Activated T-helper 9 cell treated with anti-CD3 and anti-CD28 coated beads, Interleukin-2, amount 50 U/mL, for 16 hours (primary cell): ENCODE measurements around the gene TRAF3.
"Not testable (repeated sequence)": the region's sequence is repeated elsewhere in the genome, so short reads cannot be mapped to it uniquely, and the experiment has no call there.

Experiments
- DNase-seq: peaks from one replicate; pipeline ENCODE4 v3.0.0-alpha.2; 2020; ENCODE audit warnings: low read depth

Gene TRAF3

DNA sequence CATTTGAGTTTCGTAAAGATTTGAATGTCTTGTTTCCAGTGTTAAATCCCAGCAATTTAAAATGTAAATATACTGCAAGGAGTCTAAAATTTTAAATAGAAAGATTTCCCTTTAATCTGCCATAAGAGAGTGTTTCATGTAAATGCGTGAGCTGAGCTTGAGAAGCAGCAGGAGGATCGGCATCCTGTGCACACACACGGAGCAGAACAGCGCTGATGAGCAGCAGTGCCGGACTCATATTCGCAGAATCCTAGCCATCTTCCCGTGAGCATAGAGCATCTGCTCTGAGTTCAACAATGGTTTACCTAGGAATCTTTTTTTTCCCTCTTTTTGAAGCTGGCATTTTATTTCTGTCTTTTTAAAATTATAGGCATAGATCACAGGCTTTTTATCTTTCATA lies 115.4 kb downstream of the TRAF3 start:
- no peak for DNase-seq

DNA sequence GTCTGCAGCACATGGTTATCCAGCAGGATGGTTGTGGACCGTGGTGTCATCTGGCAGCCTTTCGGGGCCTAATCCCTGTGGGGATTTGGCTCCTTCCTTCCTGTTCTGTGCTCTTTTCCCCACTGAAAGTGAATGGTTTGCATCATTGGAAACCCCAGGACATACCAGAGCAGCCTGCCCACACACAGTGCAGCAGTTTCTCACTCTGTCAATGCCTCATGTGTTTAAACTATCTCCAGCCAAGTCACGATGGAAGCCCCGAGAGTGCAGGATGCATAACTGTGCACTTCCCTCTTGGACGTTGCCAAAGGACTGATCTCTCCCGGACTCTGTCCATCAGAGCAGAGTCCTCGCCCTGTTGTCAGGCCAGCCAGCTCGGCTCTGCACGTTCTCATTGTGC lies 116.2 kb downstream of the TRAF3 start:
- no peak for DNase-seq

DNA sequence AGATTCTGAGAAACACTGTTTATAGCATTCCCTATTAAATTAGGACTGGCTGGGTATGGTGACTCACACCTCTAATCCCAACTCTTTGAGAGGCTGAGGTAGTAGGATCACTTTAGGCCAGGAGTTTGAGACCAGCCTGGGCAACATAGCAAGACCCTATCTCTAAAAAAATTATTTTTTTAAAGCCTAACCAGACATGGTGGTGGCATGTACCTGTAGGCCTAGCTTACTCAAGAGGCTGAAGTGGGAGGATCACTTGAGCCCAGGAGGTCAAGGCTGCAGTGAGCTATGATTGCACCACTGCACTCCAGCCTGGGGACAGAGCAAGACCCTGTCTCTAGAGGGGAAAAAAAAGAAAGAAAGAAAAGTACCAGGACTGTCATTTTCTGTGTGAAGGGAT lies 119.5 kb downstream of the TRAF3 start:
- DNase-seq, result not testable (repeated sequence)

DNA sequence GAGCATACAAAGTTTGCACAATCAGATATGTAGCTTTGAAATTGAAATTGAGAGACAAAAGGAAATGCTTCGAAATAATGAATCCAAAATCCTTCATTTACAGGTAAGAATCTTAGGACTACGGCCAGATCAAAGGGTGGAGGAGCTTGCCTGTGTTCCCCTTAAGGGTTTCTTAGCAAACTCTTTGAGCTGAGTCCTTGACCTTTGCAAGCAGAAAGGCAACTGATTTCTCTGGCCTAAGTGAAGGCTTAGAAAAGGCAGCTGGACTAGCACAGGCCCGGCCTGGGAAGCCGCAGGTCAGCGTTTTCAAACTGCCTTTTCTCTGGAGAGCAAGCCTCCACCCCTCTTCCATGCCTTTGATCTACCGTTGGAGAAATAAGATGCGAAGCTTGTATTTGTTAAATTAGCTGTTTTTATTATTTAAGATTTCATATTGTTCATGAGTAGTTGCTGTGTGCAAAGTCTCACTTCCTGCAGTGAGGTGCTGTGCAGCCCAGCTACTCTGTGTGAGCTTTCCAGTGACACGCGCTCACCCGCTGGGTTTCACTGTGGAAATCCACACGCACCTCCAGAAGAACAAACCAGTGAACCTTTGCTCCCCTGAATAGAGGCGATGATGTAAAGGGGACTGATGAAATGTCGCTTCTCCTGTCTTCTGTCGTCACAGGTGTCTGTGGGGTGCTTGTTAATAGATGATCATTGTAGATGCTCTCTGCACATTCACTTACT lies 120.2 kb downstream of the TRAF3 start:
- no peak for DNase-seq

DNA sequence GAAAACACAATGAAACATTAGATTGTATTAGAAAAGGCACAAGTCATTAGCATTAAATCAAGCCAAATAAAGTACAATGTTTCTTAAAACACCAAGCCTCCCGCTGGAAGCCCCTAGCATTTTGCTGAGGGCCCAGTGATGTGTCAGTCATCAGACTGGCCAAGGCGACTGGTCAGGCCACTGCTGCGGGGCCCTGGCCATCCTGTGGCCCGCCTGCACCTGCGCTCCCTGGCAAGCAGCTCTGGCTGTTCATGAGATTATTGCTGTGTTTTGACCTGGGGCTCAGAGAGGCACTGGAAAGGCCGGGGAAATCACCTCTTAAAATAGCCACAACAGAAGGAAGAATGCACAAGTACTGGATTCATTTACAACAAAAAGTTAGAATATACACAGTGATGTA lies 121.0 kb downstream of the TRAF3 start:
- no peak for DNase-seq

DNA sequence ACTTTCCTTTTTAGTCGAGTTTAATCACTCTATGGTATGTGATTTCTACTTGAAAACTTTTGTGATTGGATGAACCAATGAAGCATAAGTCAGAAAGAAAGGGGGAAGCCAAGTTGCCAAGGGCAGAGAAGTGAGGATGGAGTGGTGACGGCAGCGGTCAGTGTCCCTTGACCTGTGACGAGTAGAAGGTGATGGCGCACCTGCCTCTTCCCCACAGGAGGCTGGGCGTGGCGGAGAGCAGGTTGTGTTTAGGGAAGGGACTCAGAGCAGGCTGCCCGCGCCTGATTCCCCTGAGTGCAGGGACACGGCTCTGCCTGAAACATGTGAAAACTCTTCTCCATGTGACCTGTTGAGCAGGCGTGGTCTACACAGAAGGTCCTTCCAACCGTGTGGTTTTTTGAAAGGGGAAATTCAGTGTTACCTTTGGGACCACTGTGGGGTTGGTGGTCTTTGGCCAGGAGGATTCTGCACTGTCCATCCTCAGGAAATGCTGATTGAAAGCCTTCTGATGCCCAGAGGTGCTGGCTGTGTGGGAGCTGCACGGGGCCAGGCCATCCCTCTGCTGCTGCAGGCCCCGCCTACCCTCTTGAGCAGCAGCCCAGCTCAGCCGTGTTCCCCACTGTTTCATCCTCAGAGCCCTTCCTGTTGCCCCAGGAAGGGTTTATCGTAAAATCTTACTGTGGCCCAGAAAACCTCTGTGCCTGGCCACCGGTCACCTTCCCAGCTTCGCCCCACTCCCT lies 121.7 kb downstream of the TRAF3 start:
- no peak for DNase-seq

DNA sequence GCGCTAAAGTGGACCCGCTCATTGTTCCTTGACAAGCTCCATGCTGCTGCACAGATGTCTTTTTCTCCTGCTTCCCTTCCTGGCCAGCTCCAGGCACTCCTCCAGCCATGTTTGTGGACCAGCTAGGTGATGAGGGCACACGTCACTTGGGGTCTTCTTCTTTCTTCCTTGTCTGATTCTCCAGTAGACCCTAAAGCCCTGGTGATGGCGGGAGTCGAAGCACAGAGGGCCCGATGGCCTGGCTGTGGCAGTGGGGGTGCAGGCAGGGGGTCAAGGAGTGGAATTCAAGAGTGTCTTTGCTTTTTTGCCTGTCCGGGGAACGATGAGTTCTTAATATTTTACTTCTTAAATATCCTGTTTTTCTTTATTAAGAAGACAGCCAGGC lies 122.3 kb downstream of the TRAF3 start:
- no peak for DNase-seq

DNA sequence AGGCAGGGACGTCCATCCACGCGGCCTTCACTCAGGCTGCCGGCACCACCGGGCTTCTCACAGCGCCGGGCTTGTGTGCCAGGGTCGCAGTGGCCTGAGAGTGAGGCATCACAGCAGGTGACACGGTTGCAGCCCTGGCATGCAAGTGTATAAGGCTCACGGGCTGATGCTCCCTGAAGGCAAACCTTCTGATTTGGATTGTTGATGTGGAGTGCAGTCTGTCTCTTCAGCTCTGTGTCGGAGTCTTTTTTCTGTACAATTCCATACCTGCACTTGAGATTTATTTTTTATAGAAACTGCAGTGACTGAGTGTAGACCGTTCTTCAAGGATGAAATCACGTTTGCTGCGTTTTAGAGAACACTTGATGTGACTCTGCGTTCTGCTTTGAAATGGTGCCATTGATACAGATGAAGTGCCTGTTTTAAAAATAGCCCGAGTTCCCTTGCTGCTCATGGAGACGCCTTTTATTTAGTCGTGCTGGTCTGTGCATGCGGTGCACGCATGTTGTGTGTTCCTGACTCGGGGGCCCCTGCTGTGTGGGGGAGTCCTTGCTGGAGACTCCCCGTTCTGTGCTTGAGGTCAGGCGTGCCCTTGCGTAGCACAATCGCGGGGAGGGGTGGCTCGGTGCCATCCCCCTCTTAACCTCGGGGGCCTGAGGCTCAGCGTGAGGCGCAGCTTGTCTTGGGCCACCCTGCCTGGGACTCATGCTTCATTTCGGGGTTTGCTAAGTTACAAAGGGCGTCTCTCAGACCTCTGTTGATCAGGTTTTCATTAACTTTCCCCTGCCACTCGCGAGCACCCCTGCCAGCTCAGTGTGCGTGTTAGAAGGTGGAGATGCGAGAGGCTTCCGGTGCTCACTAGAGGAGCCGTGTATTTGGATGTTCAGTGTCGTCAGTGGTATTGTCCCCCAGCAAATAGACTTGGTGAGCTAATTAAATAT lies 123.7 kb downstream of the TRAF3 start:
- no peak for DNase-seq

DNA sequence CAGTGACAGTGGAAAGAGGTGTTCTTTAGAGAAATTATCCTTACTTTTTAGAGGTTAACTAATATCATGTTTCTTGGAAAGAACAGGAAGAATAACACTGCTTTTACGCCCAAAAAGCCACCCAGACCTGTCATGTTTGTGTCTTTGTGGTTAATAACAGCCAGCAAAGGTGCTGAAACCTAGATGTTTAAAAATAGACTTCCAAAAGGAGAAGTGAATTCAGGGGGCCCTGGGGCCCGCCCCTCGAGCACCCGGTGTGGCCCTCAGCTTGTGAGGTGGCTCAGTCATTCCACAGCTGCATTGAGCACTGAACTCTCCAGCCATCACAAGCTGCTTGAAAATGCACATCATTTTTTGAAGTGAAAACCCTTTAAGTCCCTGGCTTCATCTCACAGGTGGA lies 124.4 kb downstream of the TRAF3 start:
- DNase-seq, result no peak

DNA sequence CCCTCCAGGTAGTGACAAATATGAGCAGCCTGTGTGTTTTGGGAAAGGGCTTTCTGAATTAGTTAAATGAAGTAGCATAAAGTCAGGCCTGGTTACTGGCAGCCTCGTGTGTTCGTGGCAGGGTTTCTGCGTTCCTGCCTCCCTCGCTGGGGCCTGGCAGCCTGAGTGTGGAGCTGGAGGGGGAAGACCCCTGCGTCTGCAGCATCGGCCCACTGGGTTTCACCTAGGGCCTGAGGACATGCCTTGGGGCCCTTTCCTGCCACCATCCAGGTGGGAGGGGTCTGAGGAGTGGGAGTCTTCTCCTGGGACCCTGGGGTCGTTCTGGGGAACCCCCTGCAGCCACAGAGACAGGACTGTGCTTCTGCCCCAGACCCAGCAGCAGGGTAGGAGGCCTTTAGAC lies 124.8 kb downstream of the TRAF3 start:
- no peak for DNase-seq

DNA sequence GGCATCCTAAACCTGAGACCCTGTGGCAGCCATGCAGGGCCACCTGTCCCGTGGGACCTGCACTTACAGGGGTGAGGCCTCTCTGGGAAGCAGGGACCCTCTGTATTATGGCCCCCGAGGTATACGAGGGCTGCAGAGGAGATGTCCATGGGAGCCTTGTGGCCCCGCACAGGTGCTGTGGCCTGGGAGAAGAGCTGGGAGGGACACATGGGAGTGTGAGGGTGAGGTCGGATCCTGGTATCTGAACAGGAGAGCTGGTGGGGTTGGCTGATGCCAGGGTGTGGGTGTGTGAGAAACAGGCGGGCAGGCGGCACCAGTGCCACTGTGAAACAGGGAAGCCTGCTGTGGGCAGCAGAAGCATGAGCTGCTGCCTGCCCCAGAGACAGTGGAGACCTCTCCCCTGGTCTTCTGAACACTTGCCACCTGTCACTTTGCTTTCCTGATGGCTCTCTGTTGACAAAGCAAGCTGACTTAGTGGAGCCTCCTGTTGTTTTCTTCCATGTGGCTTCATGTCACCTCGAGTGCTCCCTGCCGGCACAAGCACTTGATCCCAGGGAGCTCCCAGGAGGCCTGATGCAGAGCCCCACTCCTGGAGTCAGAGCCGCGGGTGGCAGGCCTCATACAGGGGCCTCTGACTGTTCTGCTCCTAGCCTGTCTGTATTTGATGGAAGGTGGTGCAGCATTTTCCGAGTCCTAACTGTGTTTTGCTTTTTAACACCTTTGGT lies 125.4 kb downstream of the TRAF3 start:
- DNase-seq, result no peak

DNA sequence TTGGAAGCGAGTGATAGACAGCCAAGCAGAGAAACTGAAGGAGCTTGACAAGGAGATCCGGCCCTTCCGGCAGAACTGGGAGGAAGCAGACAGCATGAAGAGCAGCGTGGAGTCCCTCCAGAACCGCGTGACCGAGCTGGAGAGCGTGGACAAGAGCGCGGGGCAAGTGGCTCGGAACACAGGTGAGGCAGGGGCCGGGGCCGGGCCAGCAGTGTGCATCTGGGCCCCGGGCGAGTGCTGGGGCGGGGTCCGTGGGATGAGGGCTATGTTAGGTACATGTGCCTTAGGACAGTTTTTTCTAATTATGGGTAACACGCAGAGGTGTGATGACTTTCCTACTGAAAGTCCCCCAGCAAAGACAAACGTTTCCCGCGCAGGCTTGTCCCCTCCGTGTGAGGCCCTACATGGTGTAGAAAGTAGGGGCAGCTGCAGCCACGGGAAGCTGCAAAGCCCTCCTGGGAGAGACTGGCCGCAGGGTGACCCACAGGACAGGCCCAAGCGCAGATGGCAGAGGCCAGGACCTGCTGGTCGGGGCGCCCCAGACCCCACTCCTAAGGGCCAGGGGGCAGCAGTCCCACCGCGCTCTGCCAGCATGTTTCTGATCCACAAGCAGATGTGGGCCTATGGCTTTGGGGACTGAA lies 126.1 kb downstream of the TRAF3 start:
- DNase-seq, result no peak

DNA sequence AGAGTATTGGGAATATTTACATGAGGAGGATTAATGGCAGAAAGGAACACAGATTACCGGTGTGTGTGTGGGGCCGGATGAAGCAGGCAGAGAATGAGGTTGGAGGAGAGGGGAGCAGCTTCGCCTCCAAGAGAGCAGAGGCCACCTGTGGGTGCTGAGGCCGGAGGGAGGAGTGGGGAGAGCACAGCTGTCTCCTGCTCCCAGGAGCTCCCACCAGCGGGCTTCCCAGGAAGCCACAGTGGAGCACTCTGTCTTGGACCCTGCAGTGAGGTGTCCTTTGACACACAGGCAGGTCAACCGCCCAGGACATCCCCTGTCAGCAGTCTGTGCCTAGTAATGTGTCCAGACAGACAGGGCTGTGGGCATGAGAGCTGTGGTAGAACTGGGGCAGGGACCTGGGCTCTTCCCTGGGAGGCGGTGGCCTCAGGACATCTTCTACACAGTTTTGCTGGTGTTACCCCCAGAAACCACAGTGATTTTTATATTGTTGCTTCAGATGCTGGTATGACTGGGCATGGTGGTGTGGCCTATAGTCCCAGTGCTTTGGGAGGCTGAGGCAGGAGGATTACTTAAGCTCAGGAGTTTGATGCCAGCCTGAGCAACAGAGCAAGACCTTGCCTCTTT lies 126.8 kb downstream of the TRAF3 start:
- no peak for DNase-seq

DNA sequence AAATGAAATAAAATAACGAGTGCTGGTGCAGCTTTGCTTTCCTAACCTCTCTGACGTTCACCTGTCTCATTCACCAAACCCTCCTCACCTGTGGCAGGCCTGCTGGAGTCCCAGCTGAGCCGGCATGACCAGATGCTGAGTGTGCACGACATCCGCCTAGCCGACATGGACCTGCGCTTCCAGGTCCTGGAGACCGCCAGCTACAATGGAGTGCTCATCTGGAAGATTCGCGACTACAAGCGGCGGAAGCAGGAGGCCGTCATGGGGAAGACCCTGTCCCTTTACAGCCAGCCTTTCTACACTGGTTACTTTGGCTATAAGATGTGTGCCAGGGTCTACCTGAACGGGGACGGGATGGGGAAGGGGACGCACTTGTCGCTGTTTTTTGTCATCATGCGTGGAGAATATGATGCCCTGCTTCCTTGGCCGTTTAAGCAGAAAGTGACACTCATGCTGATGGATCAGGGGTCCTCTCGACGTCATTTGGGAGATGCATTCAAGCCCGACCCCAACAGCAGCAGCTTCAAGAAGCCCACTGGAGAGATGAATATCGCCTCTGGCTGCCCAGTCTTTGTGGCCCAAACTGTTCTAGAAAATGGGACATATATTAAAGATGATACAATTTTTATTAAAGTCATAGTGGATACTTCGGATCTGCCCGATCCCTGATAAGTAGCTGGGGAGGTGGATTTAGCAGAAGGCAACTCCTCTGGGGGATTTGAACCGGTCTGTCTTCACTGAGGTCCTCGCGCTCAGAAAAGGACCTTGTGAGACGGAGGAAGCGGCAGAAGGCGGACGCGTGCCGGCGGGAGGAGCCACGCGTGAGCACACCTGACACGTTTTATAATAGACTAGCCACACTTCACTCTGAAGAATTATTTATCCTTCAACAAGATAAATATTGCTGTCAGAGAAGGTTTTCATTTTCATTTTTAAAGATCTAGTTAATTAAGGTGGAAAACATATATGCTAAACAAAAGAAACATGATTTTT lies 128.2 kb downstream of the TRAF3 start:
- DNase-seq, result no peak

DNA sequence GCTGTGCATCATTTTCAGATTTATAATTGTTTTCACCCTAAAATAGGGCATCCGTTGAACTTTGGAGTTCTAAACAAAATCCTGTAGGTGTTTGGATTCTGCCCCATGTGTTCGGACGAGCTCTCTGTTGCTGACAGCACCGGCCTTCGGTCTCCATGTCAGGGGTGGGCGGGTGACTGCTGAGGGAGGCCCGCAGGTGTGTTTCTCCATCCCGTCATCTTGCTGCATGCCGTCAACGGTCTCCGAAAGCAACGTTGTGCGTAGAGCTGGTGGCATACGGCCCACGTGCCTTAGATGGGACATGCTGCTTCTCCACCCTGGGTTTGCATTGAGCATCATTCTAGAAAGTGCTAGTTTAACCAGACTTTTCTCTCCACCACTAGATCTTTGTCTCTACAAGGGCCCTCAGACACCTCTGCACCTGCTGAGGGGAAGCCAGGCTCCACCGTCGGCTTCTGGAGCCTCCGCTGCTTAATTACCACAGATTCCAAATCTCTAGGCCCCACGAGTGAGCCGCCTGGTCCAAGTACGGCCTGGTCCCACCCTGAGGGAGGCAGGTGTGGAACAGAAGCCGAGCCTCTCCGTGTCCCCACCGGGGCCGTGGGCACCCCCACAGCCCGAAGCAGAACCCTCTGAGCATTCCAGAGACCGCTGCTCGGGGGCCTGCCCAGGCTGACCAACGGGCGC lies 129.5 kb downstream of the TRAF3 start:
- no peak for DNase-seq

DNA sequence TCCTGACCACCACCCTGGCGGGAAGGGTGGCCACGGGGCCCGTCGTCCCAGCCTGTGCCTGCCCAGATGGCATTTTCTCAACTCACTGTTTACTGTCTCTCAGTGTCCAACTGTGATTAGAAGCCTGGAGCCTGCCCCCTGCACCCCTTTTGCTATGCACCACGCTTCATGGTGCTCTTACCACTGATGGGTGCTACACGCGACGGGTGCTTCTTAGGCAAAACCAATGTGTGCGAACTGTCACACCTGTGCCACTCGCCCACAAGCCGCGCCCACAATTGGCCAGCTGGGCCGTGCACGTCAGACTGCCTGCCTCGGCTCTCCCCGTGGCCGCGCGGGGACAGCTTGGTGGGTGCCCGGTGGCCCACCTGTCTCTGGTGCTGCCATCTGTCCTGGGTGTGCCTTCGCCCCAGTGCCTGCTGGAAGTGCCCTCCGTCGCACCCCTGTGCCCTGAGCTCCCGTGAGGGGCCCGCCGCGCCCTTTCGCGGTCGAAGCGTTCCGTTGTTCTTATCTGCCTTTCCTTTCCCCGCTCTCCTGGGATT lies 130.1 kb downstream of the TRAF3 start:
- DNase-seq, result no peak

DNA sequence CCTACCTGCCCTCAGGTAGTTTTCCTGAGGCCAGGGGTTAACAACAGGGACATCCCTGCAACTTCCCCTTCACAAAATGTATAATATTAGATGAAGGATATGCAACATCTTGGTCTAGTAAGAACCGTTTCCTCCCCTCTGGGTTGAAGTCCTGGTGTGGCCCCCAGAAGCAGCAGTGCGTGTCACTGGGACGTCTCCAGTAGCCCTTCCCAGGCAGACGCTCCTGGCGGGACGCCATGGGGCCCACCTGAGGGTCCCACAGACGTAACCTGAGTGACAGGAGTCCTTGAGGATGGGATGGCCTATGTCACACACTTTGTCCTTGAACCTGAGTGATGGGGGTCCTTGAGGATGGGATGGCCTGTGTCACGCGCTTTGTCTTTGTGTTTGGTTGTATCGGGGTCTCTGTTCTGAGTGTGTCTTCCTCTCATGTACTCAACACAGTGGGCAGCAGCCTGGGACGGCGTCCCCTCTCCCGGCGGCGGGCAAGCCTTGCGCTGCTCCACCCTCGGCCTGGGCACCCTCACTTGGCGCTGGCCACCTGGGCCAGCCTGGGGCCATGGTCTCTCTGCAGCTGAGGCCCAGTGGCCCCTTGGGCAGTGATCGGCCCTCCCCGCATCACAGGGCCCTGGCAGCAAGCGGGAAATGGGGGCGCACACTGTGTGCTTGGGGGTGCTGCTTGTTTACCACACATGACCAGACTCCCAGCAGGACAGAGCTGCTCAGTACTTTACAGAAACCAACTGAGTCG lies 130.9 kb downstream of the TRAF3 start:
- DNase-seq, result no peak

DNA sequence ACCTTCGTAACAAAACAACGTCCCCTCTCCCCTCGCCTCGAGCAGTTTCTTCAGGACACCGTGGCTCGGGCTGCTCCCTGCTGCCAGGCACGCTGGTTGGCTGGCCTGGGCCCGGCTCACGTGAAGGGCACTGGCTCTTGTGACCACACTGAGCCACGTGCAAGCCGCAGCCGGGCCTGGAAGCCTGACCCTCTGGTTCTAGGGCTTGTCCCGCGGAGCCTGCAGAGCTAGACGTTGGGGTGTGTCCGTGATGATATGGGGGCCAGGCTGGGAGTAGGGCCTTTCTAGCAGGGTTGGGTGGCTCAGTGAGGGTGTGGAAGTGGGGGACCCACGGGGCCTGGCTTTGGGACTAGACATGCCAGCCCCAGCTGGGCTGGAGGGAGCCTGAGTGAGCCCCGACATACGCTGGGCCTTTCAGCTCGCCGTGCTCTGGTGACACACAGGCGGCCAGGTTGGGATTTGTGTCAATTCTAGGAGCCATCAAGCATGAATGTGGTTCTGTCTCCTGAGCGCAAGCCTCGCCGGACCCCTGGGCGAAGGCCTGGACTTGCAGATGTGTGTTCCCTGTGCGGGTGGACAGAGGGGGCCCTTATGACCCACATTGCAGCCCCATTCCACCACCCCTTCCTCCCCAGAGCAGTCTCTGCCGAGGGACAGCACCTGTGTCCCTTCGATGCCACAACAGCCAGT lies 131.7 kb downstream of the TRAF3 start:
- DNase-seq, result no peak
